Urothelium cell line (cell line): ENCODE results near the gene GMFB.

ENCODE experiments used
- DNase-seq: peaks from one replicate; pipeline ENCODE4 v3.0.0; 2011; ENCODE audit warnings: low spot score, mixed read lengths
- FAIRE-seq: peaks from 2 replicates; lab custom pipeline; 2011; peaks lifted over from hg19 to GRCh38; lab: Jason Lieb, UNC

Gene GMFB

GRCh38 chr14:54493293-54493692 is 4.5 kb upstream of the GMFB start:
- no peak for DNase-seq
- FAIRE-seq = no peak

- FAIRE-seq (no peak), DNase-seq (no peak)
These were observed 1.8 kb upstream of the GMFB start for GRCh38 chr14:54490445-54491175.

GRCh38 chr14:54489731-54490444 is 1.1 kb upstream of the GMFB start:
- no peak for FAIRE-seq

GRCh38 chr14:54489318-54489683 is 521 bp upstream of the GMFB start:
- peak; percentile 46 for FAIRE-seq

More at GRCh38 chr14:54489731-54490444, 1.1 kb upstream of the GMFB start:
- DNase-seq = no peak

DNA sequence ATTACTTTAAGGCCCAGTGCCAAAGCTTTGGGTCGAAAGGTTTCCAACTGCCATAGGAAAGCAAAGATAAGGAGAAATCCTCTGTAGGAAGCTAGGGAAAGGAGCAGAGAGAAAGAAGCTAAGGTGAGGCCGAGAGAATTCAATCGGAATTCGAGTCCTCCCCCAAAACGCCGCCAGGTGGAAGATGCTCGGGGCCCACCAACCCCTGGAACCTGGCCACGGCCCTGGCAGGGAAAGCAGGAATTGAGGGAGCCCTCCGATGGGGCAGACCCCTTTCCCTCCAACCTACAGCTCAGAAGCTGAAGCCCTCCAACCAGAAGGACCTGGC is 498 bp downstream of the GMFB start:
- DNase-seq = no peak
- no peak for FAIRE-seq

More at GRCh38 chr14:54489318-54489683, 521 bp upstream of the GMFB start:
- DNase-seq = no peak

DNA sequence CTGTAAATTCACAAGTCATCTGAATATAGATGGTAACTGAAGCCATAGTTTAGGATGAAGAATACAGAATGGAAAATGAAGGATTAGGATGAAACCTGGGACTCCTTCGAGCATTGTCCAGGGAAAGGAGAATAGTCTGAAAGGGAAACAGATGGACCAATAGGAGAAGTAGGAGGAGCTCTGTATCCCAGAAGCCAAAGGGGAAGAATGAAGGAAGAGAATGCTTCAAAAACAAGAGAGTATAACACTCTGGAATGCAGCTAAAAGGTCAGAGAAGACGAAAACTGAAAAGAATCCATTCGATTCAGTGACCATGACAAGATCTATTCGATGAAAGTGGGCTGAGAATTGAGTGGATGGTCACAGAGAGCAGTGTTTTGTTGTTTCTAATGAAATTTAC is 1.0 kb downstream of the GMFB start:
- no peak for FAIRE-seq
- peak; percentile 70 for DNase-seq

- FAIRE-seq (no peak), DNase-seq (no peak)
These were observed 2.1 kb downstream of the GMFB start for GRCh38 chr14:54486685-54487084.

DNA sequence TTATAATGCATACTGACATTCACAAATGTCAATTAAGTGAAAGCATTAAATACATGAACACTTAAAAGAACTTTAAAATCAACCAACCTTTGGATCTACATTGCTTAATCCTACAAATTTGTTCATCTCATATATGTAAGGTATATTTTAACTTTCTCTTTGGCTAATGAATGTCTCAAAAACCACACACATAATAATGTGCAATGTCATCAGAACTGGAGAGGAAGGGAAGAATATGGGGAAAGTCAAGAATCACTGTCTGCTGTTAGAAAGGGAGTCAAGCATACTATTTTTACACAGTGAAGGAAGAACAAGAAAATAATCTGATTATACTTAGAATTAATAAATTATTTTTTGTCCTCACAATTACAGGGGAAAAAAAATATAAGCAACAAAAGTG is 4.9 kb downstream of the GMFB start:
- DNase-seq (no peak), FAIRE-seq (no peak)

GRCh38 chr14:54483073-54483745 is 5.6 kb downstream of the GMFB start:
- DNase-seq = no peak

GRCh38 chr14:54481695-54482094 is 7.1 kb downstream of the GMFB start:
- DNase-seq = no peak
- no peak for FAIRE-seq

More at GRCh38 chr14:54483073-54483745, 5.6 kb downstream of the GMFB start:
- peak; percentile 23 for FAIRE-seq

- DNase-seq (no peak), FAIRE-seq (no peak)
These were observed 7.8 kb downstream of the GMFB start for GRCh38 chr14:54480830-54481562.

DNA sequence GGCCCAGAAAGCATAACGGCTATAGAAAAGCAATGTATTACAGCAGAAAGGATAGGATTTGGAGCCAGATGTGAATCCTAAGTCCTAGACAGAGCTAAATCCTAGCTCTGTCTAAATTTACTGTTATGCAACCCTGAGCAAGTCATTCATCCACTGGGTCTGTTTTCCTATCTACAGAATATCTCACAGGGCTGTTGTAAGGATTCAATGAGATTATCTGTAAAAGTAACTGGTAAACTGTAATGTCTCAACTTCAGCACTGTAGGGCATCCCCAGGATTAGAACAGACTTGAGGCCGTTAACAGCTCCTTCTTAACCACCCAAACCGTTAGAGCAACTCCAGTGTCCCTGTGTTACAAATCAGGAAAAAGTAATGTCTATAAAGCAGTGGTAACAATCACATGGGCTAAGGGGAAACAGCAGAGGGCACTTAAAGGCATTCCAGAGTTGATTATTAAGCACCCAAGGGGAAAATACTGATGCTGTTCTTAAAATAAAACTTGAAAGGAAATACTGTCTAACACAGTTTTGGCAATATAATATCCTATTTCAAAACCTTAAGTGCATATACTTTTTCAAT is 10.1 kb downstream of the GMFB start:
- no peak for DNase-seq
- FAIRE-seq = no peak

DNA sequence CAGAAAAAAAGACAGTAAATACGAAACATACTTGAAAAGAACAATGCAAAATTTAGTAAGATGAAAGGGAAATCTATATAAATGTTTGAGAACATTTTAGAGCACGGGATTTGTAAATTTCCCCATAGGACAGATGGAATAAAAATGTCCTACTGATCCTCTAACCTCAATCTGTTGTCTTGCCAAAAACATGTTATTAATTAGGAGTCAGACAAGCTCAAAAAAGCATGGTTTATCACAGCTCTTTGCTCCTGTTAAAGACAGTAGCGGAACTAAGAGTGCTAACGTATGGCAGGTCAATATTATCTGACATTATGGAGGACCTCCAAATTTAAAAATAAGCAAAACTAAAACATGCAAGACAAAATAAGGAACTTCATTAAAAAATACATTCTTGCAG is 12.9 kb downstream of the GMFB start:
- FAIRE-seq = no peak
- DNase-seq = no peak

- no peak for FAIRE-seq
- no peak for DNase-seq
These were observed 13.4 kb downstream of the GMFB start for GRCh38 chr14:54475187-54475899.

DNA sequence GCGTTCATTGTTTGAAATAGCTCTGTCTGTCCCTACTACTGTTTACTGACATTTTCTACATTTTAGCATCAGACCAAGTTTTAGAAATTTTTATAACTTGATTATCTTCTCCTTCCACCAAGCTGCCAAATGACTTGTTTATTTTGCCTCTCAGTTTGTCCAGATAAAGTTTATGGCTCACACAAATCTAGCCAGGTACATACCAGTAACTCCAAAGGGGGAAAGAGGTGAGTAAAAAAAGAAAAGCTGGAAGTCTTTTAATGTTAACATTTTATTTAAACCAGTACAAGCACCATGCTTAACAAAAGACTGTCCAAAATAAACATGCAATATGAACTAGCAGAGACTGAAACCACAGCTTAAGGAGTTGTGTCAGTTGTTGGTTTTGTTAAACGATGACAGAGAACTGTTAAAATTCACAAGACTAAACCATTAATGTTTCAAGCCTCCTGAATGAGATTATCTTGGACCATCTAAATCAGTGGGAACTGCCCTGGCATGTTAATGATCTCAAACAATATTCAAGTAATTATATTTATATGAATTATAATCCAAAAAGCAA is 14.5 kb downstream of the GMFB start:
- FAIRE-seq (no peak), DNase-seq (no peak)

DNA sequence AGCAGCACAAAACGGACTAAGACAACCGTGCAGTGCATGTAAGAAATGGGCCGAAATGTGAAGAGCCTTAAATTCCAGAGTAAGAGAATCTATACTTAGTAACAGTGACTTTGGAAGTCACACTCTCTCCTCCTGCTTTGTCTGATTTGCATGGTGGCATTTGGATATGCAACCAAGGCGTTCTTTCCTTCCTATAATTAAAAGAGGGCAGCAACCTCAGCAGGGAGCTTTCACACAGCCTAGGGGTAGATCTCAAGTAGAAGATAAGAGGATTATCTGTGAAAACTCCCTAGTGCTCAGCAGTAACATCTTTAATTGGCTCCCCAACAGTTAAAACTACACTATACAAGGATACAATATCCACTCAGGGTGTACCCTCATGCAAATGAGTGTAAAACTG is 16.5 kb downstream of the GMFB start:
- FAIRE-seq (no peak), DNase-seq (no peak)

DNA sequence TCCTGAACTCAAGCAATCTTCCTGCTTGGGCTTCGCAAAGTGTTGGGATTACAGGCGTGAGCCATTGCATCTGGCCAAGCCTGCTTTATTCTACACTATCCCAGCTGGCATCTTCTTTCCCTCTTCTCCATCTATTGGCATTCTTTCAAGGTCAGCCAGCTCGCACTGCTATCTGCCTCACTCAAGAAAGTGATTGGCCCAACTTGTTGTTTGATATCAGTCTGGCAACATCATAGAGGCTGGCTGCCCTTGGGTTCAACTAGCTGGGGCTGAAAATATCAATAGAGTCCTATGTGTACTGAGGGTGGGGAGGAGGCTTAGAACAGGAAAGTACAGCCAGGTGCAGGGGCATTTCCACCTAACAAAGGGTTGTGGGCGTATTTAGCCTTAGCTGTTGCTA is 17.1 kb downstream of the GMFB start:
- FAIRE-seq (peak; percentile 5), DNase-seq (no peak)

- DNase-seq (no peak), FAIRE-seq (no peak)
These were observed 18.1 kb downstream of the GMFB start for GRCh38 chr14:54470701-54471100.

GRCh38 chr14:54467280-54467679 is 21.5 kb downstream of the GMFB start:
- DNase-seq = no peak
- no peak for FAIRE-seq

DNA sequence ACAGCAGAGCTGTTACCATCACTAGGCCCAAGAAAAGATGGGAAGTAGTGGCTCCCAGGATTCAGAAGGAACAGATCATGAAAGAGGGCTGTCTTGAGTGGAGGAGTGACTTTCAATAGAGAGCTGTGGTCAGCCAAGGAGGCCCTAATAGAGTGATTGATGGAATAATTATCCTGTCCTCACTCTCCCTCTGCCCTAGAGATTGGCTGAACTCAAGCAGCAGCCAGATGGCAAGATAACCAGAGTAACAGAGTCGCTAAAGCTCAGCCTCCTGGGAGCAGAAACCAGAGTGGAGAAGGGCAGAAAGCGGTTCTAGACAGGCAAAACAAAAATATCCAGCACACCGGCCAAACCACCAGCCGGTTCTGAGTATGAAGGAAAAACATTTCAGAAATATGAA is 23.1 kb downstream of the GMFB start:
- FAIRE-seq (no peak), DNase-seq (no peak)
